Left ventricle myocardium inferior (tissue), 1 donor: Measurements from ENCODE around the gene RUBCNL. TPM values are rescaled to one million over a fixed set of nuclear protein-coding genes. Genes with fewer than 3 reads are reported as not detected.

Experiments used
- DNase-seq: peaks from one replicate; pipeline ENCODE4 v3.0.0-alpha.2; 2020
- H3K27ac ChIP-seq: fragments of 200-600 bp; replicated peaks from 2 replicates; pipeline ENCODE4 v1.8.0; 2021
- H3K27me3 ChIP-seq: fragments of 200-600 bp; 2 replicates; pipeline ENCODE4 v1.8.0; 2021; ENCODE audit warnings: low read depth
- H3K36me3 ChIP-seq: fragments of 200-600 bp; 2 replicates; pipeline ENCODE4 v1.8.0; 2021
- H3K4me1 ChIP-seq: fragments of 200-600 bp; 2 replicates; pipeline ENCODE4 v1.8.0; 2021
- H3K4me3 ChIP-seq: fragments of 200-600 bp; 2 replicates; pipeline ENCODE4 v1.8.0; 2021; ENCODE audit warnings: mild to moderate bottlenecking, moderate library complexity
- H3K9me3 ChIP-seq: fragments of 200-600 bp; replicated peaks from 2 replicates; pipeline ENCODE4 v1.8.0; 2021
- intact Hi-C: fragments of 100-400 bp; cut with micrococcal nuclease; formaldehyde crosslinking; loops from one replicate; pipeline ENCODE4 v1.11.0; 2022
- total RNA-seq: library from RNA; stranded (reverse); fragmentation: NEBNext Ultra II Directional; extraction: Animal tissue kit (Norgen Biotek cat#: 25700); gene quantifications from one replicate; pipeline ENCODE4 v1.2.1, GENCODE V29; 2021
- TF ChIP-seq, protein P1 (sequence below): fragments of 200-600 bp; IDR thresholded peaks from 2 replicates; pipeline ENCODE4 v1.8.0; 2021; ENCODE audit warnings: antibody characterized with exemption, mild to moderate bottlenecking, borderline replicate concordance
- donor health status: DM: no; HTN: yes; CAD: no; lungs with severe emphysema.

RUBCNL gene
- total RNA-seq, 1 donor from 2014 or later: 0.38 TPM

DNA sequence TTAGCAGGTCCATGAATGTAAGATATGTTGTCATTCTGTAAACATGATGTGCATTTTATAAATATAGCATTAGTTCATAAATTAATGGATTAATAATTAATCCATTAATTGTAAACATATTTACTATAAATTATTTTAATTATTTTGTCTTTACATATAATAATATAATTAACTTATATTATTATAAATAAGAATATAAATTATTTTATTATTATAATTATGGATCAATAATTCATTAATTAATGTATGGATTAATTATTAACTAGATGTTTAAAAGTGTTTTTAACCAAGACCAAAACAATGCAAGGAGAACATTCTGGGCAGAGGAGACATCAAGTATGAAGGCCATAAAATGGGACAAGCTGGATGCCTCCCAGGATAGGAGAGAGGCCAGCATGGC lies 72.0 kb downstream of the RUBCNL start:
- TF ChIP-seq, protein P1, sequence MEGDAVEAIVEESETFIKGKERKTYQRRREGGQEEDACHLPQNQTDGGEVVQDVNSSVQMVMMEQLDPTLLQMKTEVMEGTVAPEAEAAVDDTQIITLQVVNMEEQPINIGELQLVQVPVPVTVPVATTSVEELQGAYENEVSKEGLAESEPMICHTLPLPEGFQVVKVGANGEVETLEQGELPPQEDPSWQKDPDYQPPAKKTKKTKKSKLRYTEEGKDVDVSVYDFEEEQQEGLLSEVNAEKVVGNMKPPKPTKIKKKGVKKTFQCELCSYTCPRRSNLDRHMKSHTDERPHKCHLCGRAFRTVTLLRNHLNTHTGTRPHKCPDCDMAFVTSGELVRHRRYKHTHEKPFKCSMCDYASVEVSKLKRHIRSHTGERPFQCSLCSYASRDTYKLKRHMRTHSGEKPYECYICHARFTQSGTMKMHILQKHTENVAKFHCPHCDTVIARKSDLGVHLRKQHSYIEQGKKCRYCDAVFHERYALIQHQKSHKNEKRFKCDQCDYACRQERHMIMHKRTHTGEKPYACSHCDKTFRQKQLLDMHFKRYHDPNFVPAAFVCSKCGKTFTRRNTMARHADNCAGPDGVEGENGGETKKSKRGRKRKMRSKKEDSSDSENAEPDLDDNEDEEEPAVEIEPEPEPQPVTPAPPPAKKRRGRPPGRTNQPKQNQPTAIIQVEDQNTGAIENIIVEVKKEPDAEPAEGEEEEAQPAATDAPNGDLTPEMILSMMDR: no peak
- no peak overlapping the region for H3K4me3 ChIP-seq
- H3K36me3 ChIP-seq: no peaks in the 10 kb centered on the region
- peaks cover 15% of the 10 kb centered on the region for H3K9me3 ChIP-seq
- no peak overlapping the region for H3K27ac ChIP-seq
- H3K4me1 ChIP-seq: no peaks in the 10 kb centered on the region
- intact Hi-C loops: no loop called here
- no peak for DNase-seq
- peaks cover 5% of the 10 kb centered on the region for H3K27me3 ChIP-seq

DNA sequence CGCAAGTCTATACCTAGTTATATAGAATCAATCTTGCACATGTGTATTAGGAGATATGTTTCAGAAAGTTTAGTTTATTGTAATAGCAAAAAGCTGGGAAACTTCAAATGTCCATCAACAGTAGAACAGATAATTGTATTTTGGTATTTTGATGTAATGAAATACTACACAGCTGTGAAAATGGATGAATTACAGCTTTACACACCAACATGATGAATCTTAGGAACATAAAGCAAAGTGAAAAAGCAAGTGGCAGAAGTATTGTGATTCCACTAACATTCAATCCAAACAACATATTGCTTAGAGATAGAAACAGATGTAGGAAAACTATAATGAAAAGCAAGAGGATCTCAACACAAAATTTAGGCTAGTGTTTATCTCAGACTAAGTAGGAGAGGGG lies 72.5 kb downstream of the RUBCNL start:
- peaks cover 5% of the 10 kb centered on the region for H3K27me3 ChIP-seq

DNA sequence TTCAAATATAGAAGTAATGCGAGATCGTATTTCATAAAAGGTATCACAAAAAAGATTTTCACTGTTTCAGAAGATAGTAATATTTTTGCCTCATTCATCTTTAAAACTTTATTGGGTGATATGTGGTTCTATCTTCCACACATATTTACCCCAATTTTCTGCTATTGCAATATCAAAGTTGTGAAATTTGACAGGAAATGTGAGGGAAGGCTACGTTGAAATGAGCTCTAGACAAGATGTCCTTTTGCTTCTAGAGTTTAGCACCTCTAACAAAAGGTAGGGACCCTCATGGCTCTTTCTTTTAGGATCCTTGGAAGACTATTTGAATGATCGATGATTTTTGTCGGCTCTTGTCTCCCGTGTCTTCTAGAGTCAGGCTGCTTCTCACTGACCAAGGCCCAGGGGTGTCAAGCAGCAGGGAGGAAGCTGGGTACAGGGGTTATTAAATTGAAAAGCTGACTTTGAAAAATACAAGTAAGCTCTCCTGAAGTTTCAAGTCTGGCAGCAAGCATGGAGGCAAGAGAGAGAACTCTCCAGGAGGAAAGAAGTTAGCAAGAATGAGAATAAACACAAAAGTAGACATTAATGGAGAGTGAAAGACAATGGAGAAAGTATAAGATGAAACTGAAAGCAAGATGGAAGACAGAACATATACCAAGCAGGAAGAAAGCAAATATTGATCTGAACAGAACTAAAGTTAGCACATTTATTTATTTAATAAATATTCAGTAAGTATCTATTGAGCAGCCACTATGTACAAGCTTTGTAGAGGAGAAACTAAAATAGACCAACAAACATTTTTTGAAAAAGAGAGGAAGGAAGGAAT lies 73.4 kb downstream of the RUBCNL start:
- H3K9me3 ChIP-seq: peaks cover 20% of the 10 kb centered on the region
- TF ChIP-seq, protein P1: no peak
- no peak overlapping the region for H3K27ac ChIP-seq
- intact Hi-C loops: no loop called here
- no peak overlapping the region for H3K4me3 ChIP-seq
- H3K36me3 ChIP-seq: no peaks in the 10 kb centered on the region
- no peaks in the 10 kb centered on the region for H3K4me1 ChIP-seq
- DNase-seq: no peak
- H3K27me3 ChIP-seq: peaks cover 5% of the 10 kb centered on the region

More for the DNA sequence above, 72.5 kb downstream of the RUBCNL start:
- no peaks in the 10 kb centered on the region for H3K36me3 ChIP-seq
- H3K27ac ChIP-seq: no peak overlapping the region
- intact Hi-C loops: no loop called here
- no peak for DNase-seq
- no peak overlapping the region for H3K4me3 ChIP-seq
- peaks cover 19% of the 10 kb centered on the region for H3K9me3 ChIP-seq
- TF ChIP-seq, protein P1: no peak
- H3K4me1 ChIP-seq: no peaks in the 10 kb centered on the region

DNA sequence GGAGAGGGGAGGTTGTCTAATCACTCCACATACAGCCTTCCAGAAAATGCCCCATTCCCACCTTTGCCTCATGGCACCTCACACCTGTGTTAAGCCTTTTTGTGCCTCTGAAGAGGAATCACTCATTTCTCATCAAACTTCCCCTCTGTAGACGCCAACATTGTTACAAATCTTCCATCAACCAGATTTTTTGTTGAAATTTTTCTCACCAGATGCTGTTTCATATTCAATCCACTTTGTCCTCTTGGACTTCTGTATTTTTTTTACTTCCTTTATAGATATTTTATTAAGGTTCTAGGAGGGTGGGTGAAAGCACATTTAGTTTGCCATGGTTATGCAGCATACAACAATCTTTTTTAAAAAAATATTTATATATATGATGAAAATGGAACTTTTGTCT lies 74.0 kb downstream of the RUBCNL start:
- H3K27me3 ChIP-seq: peaks cover 5% of the 10 kb centered on the region
- H3K27ac ChIP-seq: no peak overlapping the region
- no peak for DNase-seq

DNA sequence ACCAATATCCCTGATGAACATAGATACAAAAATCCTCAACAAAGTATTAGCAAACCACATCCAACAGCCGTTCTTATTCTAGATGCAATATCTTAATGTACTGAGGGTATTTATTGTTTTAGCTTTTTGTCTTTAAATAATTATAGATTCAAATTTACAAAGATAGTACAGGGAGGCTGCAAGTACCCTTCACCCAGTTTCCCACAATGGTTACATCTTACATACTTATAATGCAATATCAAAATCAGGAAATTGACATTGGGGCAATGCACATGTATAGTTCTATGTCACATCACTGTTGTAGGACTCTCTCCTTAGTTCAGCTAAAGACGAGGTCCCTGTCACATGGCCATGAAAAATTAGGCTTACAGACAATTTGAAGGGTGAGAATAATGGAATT lies 75.8 kb downstream of the RUBCNL start:
- no peak for DNase-seq
- Histone ChIP-seq H3K4me1 (no peaks in the 10 kb centered on the region), H3K36me3 (no peaks in the 10 kb centered on the region), H3K27ac (no peak overlapping the region), H3K9me3 (peaks cover 20% of the 10 kb centered on the region), H3K4me3 (no peak overlapping the region), H3K27me3 (no peaks in the 10 kb centered on the region)
- intact Hi-C loops: no loop called here
- TF ChIP-seq, protein P1: no peak

More for the DNA sequence above, 74.0 kb downstream of the RUBCNL start:
- Histone ChIP-seq H3K4me3 (no peak overlapping the region), H3K36me3 (no peaks in the 10 kb centered on the region), H3K4me1 (no peaks in the 10 kb centered on the region), H3K9me3 (peaks cover 20% of the 10 kb centered on the region)
- TF ChIP-seq, protein P1: no peak
- intact Hi-C loops: no loop called here
